ENCODE data around the gene TDRKH. TPM values are rescaled to one million over a fixed set of nuclear protein-coding genes. Genes with fewer than 3 reads are reported as not detected.

TDRKH gene, protein sequence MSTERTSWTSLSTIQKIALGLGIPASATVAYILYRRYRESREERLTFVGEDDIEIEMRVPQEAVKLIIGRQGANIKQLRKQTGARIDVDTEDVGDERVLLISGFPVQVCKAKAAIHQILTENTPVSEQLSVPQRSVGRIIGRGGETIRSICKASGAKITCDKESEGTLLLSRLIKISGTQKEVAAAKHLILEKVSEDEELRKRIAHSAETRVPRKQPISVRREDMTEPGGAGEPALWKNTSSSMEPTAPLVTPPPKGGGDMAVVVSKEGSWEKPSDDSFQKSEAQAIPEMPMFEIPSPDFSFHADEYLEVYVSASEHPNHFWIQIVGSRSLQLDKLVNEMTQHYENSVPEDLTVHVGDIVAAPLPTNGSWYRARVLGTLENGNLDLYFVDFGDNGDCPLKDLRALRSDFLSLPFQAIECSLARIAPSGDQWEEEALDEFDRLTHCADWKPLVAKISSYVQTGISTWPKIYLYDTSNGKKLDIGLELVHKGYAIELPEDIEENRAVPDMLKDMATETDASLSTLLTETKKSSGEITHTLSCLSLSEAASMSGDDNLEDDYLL
- total RNA-seq, result 1.1 and 4.1 TPM in 2 replicates

DNA sequence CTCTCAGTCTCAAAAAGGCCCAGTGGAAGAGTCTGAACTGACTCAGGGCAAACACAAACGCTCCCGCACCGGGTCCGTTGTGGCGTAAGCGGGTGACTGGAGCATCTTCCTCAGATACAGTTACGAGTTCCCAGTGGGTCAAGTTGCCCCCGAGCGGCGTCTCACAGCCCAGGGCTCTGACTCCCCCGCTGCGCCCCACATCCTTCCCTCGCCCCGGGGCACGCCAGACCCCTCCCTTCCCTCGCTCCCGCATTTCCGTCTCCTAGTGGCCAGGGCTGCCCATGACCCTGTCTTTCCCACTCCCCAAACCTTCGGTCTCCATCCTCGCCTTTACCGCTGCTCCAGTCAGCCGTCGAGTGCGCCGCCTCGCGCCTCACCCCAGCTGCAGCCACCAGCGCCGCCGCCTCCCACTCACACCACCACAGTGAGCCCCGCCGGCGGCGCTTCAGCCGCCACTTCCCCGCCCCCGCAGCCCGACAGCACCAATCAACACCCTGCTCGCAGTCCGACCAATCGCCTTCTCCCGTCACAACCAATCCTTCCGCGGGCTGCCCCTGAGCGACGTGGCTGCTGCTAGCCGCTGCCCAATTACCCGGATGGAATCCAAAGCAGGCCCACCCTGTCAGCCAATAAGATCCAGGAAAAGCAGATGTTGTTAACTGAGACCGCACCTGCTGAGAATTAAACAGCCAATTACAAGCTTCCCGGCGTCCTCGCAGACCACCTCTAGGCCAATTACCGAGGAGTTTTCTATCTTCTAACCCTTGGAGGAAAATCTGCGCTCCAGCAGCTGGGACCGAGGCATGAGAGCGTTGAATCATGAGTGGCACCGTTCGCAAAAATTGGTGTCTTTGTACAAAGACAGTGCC, at the start of gene TDRKH:
TDRKH (minus strand) TSS at position 430 of the 869 bp plus-strand sequence. CDS start 7,478 bp downstream, outside the sequence.

DNA sequence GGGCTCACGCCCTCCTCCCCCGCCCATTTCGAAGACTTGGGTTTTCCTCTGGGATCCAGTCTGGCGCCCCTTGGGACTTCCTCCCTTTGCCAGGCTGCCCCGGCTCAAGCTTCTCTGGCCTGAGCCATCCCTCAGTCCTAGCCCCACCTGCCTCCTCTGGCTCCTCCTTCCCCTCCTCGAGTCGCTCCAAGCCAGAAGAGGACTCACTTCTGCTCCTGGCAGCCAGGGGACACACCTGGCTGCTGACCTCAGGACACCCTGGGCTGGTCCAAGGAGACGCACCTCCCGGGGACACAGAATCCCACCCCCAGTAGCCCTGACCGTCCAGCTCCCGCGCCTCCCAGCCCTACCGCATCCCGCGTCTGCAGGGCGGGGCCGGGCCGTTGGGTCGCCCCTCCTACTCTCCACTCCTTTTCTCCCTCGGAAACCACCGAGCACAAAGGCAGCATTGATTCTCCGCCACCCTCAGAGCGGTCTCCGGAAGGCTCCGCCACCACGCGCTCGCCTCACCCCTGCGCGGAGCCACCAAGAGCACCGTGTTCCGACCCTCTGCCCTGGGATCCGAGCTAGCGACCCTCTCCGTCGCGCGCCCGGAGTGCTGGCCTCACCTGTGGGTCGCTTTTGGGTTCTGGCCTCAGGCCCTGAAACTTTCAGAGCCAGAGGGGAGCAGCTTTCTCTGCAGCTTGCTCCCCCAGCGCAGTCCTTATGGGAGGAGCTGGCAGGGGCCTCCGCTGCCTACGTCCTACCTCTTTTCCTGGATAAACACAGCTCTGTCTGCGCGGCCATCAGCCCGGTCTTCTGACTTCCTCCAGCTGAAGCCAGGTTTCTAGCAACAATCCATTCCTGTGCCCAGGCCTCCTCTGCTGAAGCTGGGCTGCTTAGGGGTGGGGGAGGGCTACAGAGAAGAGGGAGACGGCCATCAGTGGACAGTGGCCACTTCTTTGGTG, 49.4 kb upstream of the TDRKH start, which contains the start of gene C2CD4D:
C2CD4D (minus strand) TSS at position 364 of the 947 bp plus-strand sequence. CDS start 831 bp downstream, outside the sequence.

DNA sequence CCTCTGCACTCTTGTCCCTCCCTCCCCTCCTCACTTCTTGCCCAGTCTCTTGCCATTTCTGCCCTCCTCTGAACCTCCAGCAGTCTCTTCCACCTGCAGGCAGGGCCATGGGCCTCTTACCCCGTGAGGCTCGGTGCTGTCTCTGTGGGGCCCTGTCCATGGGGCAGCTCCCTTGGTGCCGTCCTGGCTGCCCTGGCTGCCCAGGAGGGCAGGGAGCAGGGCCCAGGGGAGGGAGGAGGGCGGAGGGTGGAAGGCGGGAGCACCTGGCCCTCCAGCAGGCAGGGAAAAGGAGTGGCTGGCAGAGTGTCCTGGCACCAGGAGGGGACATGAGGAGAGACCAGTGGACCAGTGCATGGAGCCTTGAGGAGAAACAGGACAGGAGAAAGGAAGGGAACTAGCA, 41.3 kb upstream of the TDRKH start, which contains the start of gene RORC:
RORC (minus strand) TSS at position 198 of the 400 bp plus-strand sequence; CDS start at position 160, 38 bp downstream.

DNA sequence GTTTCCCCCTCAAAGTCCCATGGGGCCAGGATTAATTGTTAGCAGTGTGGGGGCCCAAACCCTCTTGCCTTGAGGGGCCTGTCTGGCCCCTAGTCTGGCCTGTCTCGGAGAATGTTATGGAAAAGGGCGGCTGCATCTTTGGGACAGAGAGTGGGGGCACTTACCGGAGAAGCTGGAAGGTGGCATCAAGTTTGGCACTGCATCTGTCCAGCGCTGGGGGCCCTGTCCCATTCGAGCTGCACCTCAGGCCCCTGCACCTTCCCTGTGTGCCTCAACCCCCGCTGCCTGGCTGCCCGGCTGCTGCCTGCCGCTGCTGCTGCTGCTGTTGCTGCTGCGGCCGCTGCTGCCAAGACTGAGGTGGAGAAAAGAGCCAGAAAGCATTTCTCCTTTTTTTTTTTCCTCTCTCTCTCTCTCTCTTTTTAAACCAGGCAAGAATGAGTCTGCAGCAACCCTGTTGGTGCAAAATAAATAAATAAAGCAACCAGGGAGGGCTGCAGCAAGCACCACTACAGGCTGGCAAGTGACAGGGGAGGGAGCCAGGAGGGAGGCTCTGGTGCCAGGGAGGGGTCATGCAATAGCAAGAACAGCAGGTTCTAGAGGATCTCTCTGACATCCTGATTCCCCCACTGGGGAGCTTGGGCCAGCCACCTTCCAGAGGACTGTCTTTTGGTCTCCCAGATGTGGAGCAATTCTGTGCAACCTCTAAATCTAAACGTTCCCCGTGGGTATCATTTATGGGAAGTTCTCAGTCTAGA, 14.9 kb upstream of the TDRKH start, which contains the start of gene LINGO4:
LINGO4 (minus strand) TSS at position 354 of the 755 bp plus-strand sequence. CDS start 2,715 bp downstream, outside the sequence.

DNA sequence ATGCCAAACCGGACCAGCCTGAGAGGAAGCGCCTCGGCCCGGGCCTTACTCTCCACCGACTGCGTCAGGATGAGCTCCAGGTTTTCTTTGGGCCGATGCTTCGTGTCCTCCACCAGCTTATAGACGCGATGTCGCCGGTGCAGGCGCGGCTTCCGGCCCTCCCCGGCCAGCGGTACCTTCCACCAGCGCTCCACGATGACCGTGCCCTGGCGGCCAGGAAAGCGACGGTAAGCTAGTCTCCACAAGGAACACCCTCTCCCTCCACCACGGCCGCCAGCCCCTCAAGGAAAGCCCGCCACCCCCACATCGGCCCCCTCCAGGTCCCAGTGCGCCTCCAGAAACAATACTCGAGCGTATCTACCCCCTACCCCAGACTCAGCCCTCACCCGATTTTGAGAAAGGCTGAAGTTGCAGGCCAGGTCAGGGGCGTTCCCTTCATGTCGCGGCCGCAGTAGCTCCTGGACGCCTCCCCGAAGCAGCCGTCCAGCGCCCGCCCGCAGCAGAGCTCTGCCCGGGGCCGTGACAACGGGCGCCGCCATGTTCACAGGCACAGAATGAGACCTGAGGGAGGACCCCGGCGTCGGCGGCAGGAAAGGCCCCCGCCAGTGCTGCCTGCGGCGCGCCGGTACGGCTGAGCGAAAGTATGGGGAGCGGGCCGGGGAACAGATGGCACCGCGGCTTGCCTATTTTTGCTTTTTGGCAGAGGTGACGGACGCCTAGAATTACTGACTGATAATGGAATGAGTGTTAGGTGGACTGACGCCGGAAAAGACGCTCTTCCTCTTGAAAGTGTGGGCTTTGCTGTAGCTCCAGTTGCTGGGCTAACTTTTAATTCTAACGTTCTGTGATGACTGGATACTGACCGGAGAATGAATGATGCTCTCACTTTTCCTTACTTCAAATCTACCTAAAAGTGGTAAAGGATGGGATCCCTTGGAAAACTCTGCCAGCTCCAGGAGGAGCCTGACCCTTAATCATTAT, 27.1 kb downstream of the TDRKH start, which contains the start of gene MRPL9:
MRPL9 (minus strand) TSS at position 556 of the 981 bp plus-strand sequence; CDS start at position 539, 17 bp downstream.

Other genes with a start within 250 kb of the TDRKH start
- gene SNX27, start 178.4 kb downstream of the TDRKH start, total RNA-seq, result 13.8 and 20.5 TPM in 2 replicates
- not detected in 2 replicates for gene CELF3, start 73.7 kb downstream of the TDRKH start, total RNA-seq
- gene RIIAD1, start 69.0 kb downstream of the TDRKH start, total RNA-seq, result not detected in 2 replicates
- 72.8 and 92.9 TPM in 2 replicates for gene MRPL9, start 27.0 kb downstream of the TDRKH start, total RNA-seq
- not detected in 2 replicates for gene LINGO4, start 14.9 kb upstream of the TDRKH start, total RNA-seq
- not detected in 2 replicates for gene RORC, start 41.3 kb upstream of the TDRKH start, total RNA-seq
- gene C2CD4D, start 49.3 kb upstream of the TDRKH start, total RNA-seq, result not detected in 2 replicates
- gene THEM5, start 63.2 kb upstream of the TDRKH start, total RNA-seq, result not detected in 2 replicates
- 9.9 and 13.7 TPM in 2 replicates for gene THEM4, start 119.0 kb upstream of the TDRKH start, total RNA-seq
- gene S100A10, start 203.4 kb upstream of the TDRKH start, total RNA-seq, result 75.2 and 168 TPM in 2 replicates
- gene S100A11, start 246.5 kb upstream of the TDRKH start, total RNA-seq, result 164 and 641 TPM in 2 replicates

Data from epithelial cell of alveolus of lung (primary cell).